Thyroid gland (tissue), 4 donors: ENCODE results near the gene OST4.

Source experiments
- POLR2A ChIP-seq, 2 donors: fragments of 450-650 bp; IDR thresholded peaks; one replicate each; pipeline ENCODE4 v1.6.1; 2017; ENCODE audit warnings: antibody characterized with exemption in 2 of 2, mild to moderate bottlenecking in 2 of 2, moderate library complexity in 1 of 2
- TF ChIP-seq, protein P1 (sequence below), 6 experiments: fragments of 200-600 bp in 3 of 6; fragments of 450-650 bp in 3 of 6; sonication (generic) in 3 of 6; IDR thresholded peaks; one replicate each; pipeline ENCODE4 v1.5.1; 2016 to 2019; ENCODE audit warnings: antibody characterized with exemption in 6 of 6, mild to moderate bottlenecking in 2 of 6, inconsistent platforms in 1 of 6, moderate library complexity in 1 of 6

DNA sequence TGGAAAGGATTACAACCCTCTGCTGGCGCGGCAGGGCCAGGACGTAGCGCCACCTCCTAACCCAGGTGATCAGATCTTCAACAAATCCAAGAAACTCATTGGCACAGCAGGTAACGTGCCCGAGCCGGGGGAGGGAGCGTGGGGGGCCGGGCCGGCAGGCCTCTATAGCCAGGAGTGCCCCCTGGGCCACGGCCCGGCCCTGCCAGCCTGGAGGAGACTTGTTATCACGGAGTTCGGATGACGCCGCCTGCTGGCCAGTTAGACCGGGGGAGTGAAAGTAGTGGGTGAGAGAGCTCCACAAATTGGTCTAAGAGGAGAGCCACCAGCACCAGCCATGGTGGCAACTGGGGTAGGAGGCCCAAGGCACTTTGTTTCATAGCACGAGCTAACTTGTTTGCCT, 47.3 kb downstream of the OST4 start:
- TF ChIP-seq, protein P1, sequence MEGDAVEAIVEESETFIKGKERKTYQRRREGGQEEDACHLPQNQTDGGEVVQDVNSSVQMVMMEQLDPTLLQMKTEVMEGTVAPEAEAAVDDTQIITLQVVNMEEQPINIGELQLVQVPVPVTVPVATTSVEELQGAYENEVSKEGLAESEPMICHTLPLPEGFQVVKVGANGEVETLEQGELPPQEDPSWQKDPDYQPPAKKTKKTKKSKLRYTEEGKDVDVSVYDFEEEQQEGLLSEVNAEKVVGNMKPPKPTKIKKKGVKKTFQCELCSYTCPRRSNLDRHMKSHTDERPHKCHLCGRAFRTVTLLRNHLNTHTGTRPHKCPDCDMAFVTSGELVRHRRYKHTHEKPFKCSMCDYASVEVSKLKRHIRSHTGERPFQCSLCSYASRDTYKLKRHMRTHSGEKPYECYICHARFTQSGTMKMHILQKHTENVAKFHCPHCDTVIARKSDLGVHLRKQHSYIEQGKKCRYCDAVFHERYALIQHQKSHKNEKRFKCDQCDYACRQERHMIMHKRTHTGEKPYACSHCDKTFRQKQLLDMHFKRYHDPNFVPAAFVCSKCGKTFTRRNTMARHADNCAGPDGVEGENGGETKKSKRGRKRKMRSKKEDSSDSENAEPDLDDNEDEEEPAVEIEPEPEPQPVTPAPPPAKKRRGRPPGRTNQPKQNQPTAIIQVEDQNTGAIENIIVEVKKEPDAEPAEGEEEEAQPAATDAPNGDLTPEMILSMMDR (IDR thresholded peaks at IDR 0.05) = no peak
- no peak for TF ChIP-seq POLR2A (IDR thresholded peaks at IDR 0.05)
